Ascending aorta (tissue), 2 donors: ENCODE data around the gene CNGB1. TPM values are rescaled to one million over a fixed set of nuclear protein-coding genes. Genes with fewer than 3 reads are reported as not detected.

Experiments used
- DNase-seq, 2 donors: peaks; one replicate each; pipeline ENCODE4 v3.0.0-alpha.2; 2019; ENCODE audit warnings: low spot score in 2 of 2
- H3K27ac ChIP-seq, 2 donors: fragments of 200-600 bp; sonication (generic); one replicate each; pipeline ENCODE4 v1.5.1; 2016 to 2017; ENCODE audit warnings: mild to moderate bottlenecking in 1 of 2
- H3K27me3 ChIP-seq: fragments of 200-600 bp; sonication (generic); one replicate; pipeline ENCODE4 v1.5.1; 2017
- H3K36me3 ChIP-seq, 2 donors: fragments of 200-600 bp; sonication (generic); one replicate each; pipeline ENCODE4 v1.5.1; 2016
- H3K4me1 ChIP-seq, 2 donors: fragments of 200-600 bp; sonication (generic); one replicate each; pipeline ENCODE4 v1.5.1; 2016 to 2017; ENCODE audit warnings: mild to moderate bottlenecking in 1 of 2
- H3K4me3 ChIP-seq, 2 donors: fragments of 200-600 bp; sonication (generic); one replicate each; pipeline ENCODE4 v1.5.1; 2016 to 2017; ENCODE audit warnings: mild to moderate bottlenecking in 1 of 2
- H3K9me3 ChIP-seq, 2 donors: fragments of 200-600 bp; sonication (generic); one replicate each; pipeline ENCODE4 v1.5.1; 2016
- CTCF ChIP-seq, 3 experiments: fragments of 200-600 bp in 2 of 3; fragments of 450-650 bp in 1 of 3; sonication (generic) in 2 of 3; IDR thresholded peaks; one replicate each; pipeline ENCODE4 v1.5.1; 2016 to 2019; ENCODE audit warnings: antibody characterized with exemption in 3 of 3, mild to moderate bottlenecking in 1 of 3, moderate library complexity in 1 of 3
- intact Hi-C: fragments of 100-400 bp; cut with DNase I; formaldehyde crosslinking; loops from one replicate; pipeline ENCODE4 v1.15.1; 2023
- total RNA-seq: library from RNA; depleted of rRNA; stranded (reverse); fragments of >200 nt; gene quantifications from one replicate; pipeline ENCODE4 v1.1.0, GENCODE V29; 2016

Gene CNGB1
- total RNA-seq, 1 donor from 2014 or later: not detected

DNA sequence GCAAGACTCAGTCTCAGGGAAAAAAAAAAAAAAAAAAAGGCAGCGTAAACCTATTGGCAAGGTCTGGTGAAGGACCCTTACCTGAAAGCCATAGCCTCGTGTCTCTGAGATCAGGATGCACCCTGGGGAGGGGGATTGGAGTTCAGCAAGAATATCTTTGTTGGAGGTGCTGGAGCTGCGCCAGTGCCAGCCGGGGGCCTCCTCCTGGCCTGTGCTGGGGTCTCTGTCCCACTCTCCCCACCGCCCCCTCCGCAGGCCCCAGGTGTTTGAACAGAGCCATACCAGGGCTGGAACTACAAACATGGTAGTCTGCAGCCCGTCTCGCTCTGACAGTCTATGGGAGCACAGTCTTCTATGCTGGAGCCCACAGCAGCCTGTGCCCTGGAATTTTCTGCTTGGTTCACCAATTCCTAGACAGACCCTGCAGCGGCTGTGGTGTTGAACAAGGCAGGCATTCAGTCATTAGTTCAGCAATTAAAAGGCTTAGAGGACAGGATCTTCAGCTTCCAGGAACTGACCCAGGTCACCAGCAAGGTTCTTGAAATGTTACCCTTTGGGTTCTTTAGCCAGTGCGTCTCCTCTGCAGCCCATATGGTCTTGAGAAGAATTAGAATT, 126.4 kb downstream of the CNGB1 start:
- no peak overlapping the region for H3K4me3 ChIP-seq
- no peaks in the 10 kb centered on the region for H3K4me1 ChIP-seq
- no peak for TF ChIP-seq CTCF (IDR thresholded peaks at IDR 0.05)
- no peaks in the 10 kb centered on the region for H3K36me3 ChIP-seq
- intact Hi-C loops: no loop called here
- H3K27ac ChIP-seq: no peak overlapping the region
- no peaks in the 10 kb centered on the region for H3K27me3 ChIP-seq
- DNase-seq: no peak
- H3K9me3 ChIP-seq: no peaks in the 10 kb centered on the region

DNA sequence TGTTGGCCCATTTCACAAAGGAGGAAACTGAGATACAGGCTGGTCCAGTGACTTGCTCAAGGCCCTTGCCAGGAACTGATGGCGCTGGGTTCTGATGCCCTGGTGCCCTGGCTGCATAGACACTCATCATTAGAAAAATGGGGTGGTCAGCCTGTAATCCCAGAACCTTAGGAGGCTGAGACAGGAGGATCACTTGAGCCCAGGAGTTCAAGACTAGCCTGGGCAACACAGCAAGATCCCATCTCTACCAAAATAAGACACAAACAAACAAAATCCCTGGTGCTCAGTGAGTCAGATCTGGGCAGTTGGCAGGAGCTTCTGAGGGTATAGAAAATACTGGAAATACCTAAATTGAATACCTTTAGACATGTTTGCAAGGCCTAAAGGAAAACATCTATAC, 127.5 kb downstream of the CNGB1 start:
- Histone ChIP-seq H3K27me3 (no peaks in the 10 kb centered on the region), H3K27ac (no peak overlapping the region), H3K9me3 (no peaks in the 10 kb centered on the region), H3K36me3 (no peaks in the 10 kb centered on the region), H3K4me1 (no peaks in the 10 kb centered on the region), H3K4me3 (no peak overlapping the region)
- TF ChIP-seq CTCF (IDR thresholded peaks at IDR 0.05): no peak
- no peak for DNase-seq
- intact Hi-C loops: no loop called here

DNA sequence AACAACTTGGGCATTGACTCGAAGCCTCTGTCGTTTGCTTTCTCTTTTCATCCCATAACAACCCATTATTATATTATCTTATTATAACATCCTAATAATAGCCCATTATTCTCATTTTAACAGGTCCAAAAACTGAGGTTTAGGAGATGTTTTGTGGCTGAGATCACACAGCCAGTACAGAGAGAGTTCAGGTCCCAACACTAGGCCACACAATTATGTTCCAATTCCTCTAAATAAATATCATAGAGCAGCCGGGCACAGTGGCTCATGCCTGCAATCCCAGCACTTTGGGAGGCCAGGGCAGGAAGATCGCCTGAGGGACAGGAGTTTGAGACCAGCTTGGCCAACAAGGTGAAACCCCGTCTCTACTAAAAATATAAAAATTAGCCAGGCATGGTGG, 128.3 kb downstream of the CNGB1 start:
- intact Hi-C loops: no loop called here

GRCh38 chr16:57840833-57841232, 130.1 kb downstream of the CNGB1 start:
- DNase-seq: no peak
- no peaks in the 10 kb centered on the region for H3K4me1 ChIP-seq
- intact Hi-C loops: no loop called here
- no peaks in the 10 kb centered on the region for H3K27me3 ChIP-seq
- H3K36me3 ChIP-seq: no peaks in the 10 kb centered on the region
- H3K27ac ChIP-seq: no peak overlapping the region
- H3K4me3 ChIP-seq: no peak overlapping the region
- no peak for TF ChIP-seq CTCF (IDR thresholded peaks at IDR 0.05)
- no peaks in the 10 kb centered on the region for H3K9me3 ChIP-seq

More for the DNA sequence above, 128.3 kb downstream of the CNGB1 start:
- H3K27me3 ChIP-seq: no peaks in the 10 kb centered on the region
- no peaks in the 10 kb centered on the region for H3K36me3 ChIP-seq
- no peaks in the 10 kb centered on the region for H3K9me3 ChIP-seq
- no peak for DNase-seq
- no peaks in the 10 kb centered on the region for H3K4me1 ChIP-seq
- no peak overlapping the region for H3K27ac ChIP-seq
- H3K4me3 ChIP-seq: no peak overlapping the region
- no peak for TF ChIP-seq CTCF (IDR thresholded peaks at IDR 0.05)

DNA sequence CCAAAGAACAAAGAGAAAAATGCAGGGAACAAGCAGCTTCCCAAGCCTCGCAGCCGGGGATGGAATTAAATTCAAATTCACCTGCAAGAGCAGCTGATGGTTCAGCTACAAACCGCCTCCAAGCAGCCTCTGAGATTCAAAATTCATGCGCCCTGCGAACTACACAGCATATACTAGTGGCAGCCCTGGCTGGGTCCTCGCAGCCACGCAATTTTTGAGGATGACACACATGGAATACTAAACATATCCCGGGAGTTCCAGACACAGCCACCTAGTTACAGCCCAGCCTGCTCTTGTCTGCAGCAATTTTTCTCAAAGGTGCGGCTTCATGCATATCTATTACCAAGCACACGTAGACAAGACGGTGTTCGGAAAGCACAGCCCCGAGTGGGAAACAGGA, 132.8 kb downstream of the CNGB1 start:
- no peaks in the 10 kb centered on the region for H3K27me3 ChIP-seq
- H3K9me3 ChIP-seq: no peaks in the 10 kb centered on the region
- no peaks in the 10 kb centered on the region for H3K4me1 ChIP-seq
- intact Hi-C loops: no loop called here
- DNase-seq: no peak
- H3K4me3 ChIP-seq: no peak overlapping the region
- TF ChIP-seq CTCF (IDR thresholded peaks at IDR 0.05): no peak
- H3K27ac ChIP-seq: no peak overlapping the region
- H3K36me3 ChIP-seq: no peaks in the 10 kb centered on the region
